GM18498 (cell line): Measurements from ENCODE around the gene MAFB.
A peak's percentile ranks its signal among the peaks of the same experiment; 100 is the strongest.

Source experiments
- ATAC-seq: cut with Tn5 transposase; IDR thresholded peaks from one replicate; pipeline ENCODE4 v1.9.1; 2021; ENCODE audit warnings: mild to moderate bottlenecking, moderate library complexity; ENCODE audit not compliant: unreplicated experiment

The MAFB gene

GRCh38 chr20:40703975-40704530 is 15.0 kb upstream of the MAFB start:
- ATAC-seq = no peak

- ATAC-seq = no peak
These were observed 13.5 kb upstream of the MAFB start for GRCh38 chr20:40702504-40702903.

GRCh38 chr20:40698744-40699143 is 9.7 kb upstream of the MAFB start:
- no peak for ATAC-seq

- ATAC-seq = no peak
These were observed 9.2 kb upstream of the MAFB start for GRCh38 chr20:40698281-40698680.

GRCh38 chr20:40697541-40697940 is 8.5 kb upstream of the MAFB start:
- no peak for ATAC-seq

GRCh38 chr20:40695214-40695613 is 6.2 kb upstream of the MAFB start:
- ATAC-seq = no peak

- ATAC-seq = no peak
These were observed 5.2 kb upstream of the MAFB start for GRCh38 chr20:40694246-40694645.

GRCh38 chr20:40692240-40693011 is 3.4 kb upstream of the MAFB start:
- no peak for ATAC-seq

GRCh38 chr20:40691566-40692239 is 2.7 kb upstream of the MAFB start:
- no peak for ATAC-seq

GRCh38 chr20:40690836-40691565 is 2.0 kb upstream of the MAFB start:
- ATAC-seq = no peak

GRCh38 chr20:40689943-40690835 is 1.2 kb upstream of the MAFB start:
- ATAC-seq = peak; percentile 64

GRCh38 chr20:40688129-40689099 is 622 bp downstream of the MAFB start:
- no peak for ATAC-seq

GRCh38 chr20:40687384-40688128 is 1.5 kb downstream of the MAFB start:
- no peak for ATAC-seq

GRCh38 chr20:40686893-40687292 is 2.1 kb downstream of the MAFB start:
- ATAC-seq = no peak

GRCh38 chr20:40686434-40686882 is 2.6 kb downstream of the MAFB start:
- no peak for ATAC-seq

- ATAC-seq = no peak
These were observed 3.7 kb downstream of the MAFB start for GRCh38 chr20:40685349-40685748.

- ATAC-seq = no peak
These were observed 5.2 kb downstream of the MAFB start for GRCh38 chr20:40683894-40684268.

GRCh38 chr20:40683221-40683893 is 5.7 kb downstream of the MAFB start:
- ATAC-seq = no peak
